ENCODE data around the gene PLCB4. TPM values are rescaled to one million over a fixed set of nuclear protein-coding genes. Genes with fewer than 3 reads are reported as not detected.

PLCB4 gene
- polyA plus RNA-seq, 3 donors = not detected

DNA sequence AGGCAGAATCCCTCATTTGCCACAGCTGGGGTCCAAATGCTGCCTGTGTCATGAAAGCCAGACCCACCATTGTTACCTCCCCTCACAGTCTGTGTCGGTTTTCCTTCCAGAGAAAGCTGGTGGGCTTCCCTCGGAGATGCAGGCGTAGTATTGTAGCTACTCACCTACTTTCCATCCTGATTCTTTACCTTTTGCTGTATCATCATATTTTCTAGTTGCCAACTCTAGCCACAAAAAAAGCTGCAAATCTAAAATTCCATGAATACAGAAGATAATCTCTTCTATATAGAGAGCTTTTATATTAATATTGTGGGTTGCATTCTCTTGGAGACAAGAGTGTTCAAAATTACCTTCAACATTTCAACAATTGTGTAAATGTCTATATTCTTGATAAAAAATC is 347.5 kb downstream of the PLCB4 start:
- intact Hi-C loops (cut with micrococcal nuclease) = no loop called here
- H3K4me2 ChIP-seq (replicated peaks; ENCODE audit: extremely low read depth, low read length, poor library complexity, severe bottlenecking) = no peak overlapping the region
- H3K4me1 ChIP-seq (ENCODE audit: control insufficient read depth in 1 of 2, insufficient read depth in 2 of 2, low read length in 2 of 2) = no peaks in the 10 kb centered on the region
- no peaks in the 10 kb centered on the region for H3K9me3 ChIP-seq (replicated peaks in 1 of 2; ENCODE audit: control insufficient read depth in 1 of 2, insufficient read depth in 1 of 2, low read length in 2 of 2)
- H3K9ac ChIP-seq (ENCODE audit: insufficient read depth, low read length, poor library complexity, severe bottlenecking) = no peak overlapping the region
- H3K4me3 ChIP-seq (replicated peaks in 1 of 3; ENCODE audit: low read depth in 2 of 3, low read length in 3 of 3) = no peak overlapping the region
- Mint-ChIP-seq H3K4me3 (no peak overlapping the region), H3K27ac (no peak overlapping the region), H3K27me3 (ENCODE audit: low read depth in 3 of 3) (peaks cover 0 to 4% (median 2%) of the 10 kb centered on the region in 3 donors), H3K9me3 (no peaks in the 10 kb centered on the region), H3K4me1 (no peaks in the 10 kb centered on the region), H3K36me3 (no peaks in the 10 kb centered on the region)
- TF ChIP-seq, protein P1, sequence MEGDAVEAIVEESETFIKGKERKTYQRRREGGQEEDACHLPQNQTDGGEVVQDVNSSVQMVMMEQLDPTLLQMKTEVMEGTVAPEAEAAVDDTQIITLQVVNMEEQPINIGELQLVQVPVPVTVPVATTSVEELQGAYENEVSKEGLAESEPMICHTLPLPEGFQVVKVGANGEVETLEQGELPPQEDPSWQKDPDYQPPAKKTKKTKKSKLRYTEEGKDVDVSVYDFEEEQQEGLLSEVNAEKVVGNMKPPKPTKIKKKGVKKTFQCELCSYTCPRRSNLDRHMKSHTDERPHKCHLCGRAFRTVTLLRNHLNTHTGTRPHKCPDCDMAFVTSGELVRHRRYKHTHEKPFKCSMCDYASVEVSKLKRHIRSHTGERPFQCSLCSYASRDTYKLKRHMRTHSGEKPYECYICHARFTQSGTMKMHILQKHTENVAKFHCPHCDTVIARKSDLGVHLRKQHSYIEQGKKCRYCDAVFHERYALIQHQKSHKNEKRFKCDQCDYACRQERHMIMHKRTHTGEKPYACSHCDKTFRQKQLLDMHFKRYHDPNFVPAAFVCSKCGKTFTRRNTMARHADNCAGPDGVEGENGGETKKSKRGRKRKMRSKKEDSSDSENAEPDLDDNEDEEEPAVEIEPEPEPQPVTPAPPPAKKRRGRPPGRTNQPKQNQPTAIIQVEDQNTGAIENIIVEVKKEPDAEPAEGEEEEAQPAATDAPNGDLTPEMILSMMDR (IDR thresholded peaks at IDR 0.05) = no peak
- no peaks in the 10 kb centered on the region for H3K79me2 ChIP-seq (ENCODE audit: insufficient read depth, low read length)
- no peak overlapping the region for H3K27ac ChIP-seq (ENCODE audit: low read depth in 1 of 2, low read length in 2 of 2)
- no peaks in the 10 kb centered on the region for H3K27me3 ChIP-seq (ENCODE audit: control insufficient read depth in 2 of 2, insufficient read depth in 2 of 2, low read length in 2 of 2)
- H3K36me3 ChIP-seq (replicated peaks in 1 of 2; ENCODE audit: control insufficient read depth in 1 of 2, insufficient read depth in 2 of 2, low read length in 2 of 2) = no peaks in the 10 kb centered on the region
- 93% methylated on average over 3 of the region's 3 CpGs for WGBS (ENCODE audit: insufficient coverage)
- no peak for DNase-seq
- no peak overlapping the region for H2AFZ ChIP-seq (ENCODE audit: insufficient read depth, low read depth, low read length, poor library complexity, severe bottlenecking)
- H4K20me1 ChIP-seq (ENCODE audit: insufficient read depth, low read length) = no peaks in the 10 kb centered on the region

DNA sequence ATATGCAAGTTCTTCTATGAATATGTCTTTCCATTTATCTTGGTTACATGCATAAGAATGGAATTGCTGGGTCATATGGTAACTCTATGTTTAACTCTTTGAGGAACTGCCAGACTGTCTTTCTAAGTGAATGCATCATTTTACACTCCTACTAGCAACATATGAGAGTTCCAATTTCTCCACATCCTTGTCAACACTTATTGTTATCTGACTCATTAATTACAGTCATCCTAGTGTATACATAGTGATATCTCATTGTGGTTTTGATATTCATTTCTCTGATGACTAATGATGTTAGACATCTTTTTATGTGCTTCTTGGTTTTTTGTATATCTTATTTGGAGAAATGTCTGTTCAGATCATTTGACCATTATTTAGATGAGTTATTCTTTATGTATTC is 348.8 kb downstream of the PLCB4 start:
- no peaks in the 10 kb centered on the region for H3K9me3 ChIP-seq (replicated peaks in 1 of 2; ENCODE audit: control insufficient read depth in 1 of 2, insufficient read depth in 1 of 2, low read length in 2 of 2)
- Mint-ChIP-seq H3K36me3 (no peaks in the 10 kb centered on the region), H3K27me3 (ENCODE audit: low read depth in 3 of 3) (peaks cover 0 to 4% (median 0%) of the 10 kb centered on the region in 3 donors), H3K4me1 (no peaks in the 10 kb centered on the region), H3K4me3 (no peak overlapping the region), H3K9me3 (no peaks in the 10 kb centered on the region), H3K27ac (no peak overlapping the region)
- H3K36me3 ChIP-seq (replicated peaks in 1 of 2; ENCODE audit: control insufficient read depth in 1 of 2, insufficient read depth in 2 of 2, low read length in 2 of 2) = no peaks in the 10 kb centered on the region
- DNase-seq = no peak
- H3K9ac ChIP-seq (ENCODE audit: insufficient read depth, low read length, poor library complexity, severe bottlenecking) = no peak overlapping the region
- no peaks in the 10 kb centered on the region for H4K20me1 ChIP-seq (ENCODE audit: insufficient read depth, low read length)
- H3K27me3 ChIP-seq (ENCODE audit: control insufficient read depth in 2 of 2, insufficient read depth in 2 of 2, low read length in 2 of 2) = no peaks in the 10 kb centered on the region
- H3K4me1 ChIP-seq (ENCODE audit: control insufficient read depth in 1 of 2, insufficient read depth in 2 of 2, low read length in 2 of 2) = no peaks in the 10 kb centered on the region
- no peaks in the 10 kb centered on the region for H3K79me2 ChIP-seq (ENCODE audit: insufficient read depth, low read length)
- H3K27ac ChIP-seq (ENCODE audit: low read depth in 1 of 2, low read length in 2 of 2) = no peak overlapping the region
- intact Hi-C loops (cut with micrococcal nuclease) = no loop called here
- H3K4me3 ChIP-seq (replicated peaks in 1 of 3; ENCODE audit: low read depth in 2 of 3, low read length in 3 of 3) = no peak overlapping the region
- TF ChIP-seq, protein P1 (IDR thresholded peaks at IDR 0.05) = no peak
- no peak overlapping the region for H3K4me2 ChIP-seq (replicated peaks; ENCODE audit: extremely low read depth, low read length, poor library complexity, severe bottlenecking)
- no peak overlapping the region for H2AFZ ChIP-seq (ENCODE audit: insufficient read depth, low read depth, low read length, poor library complexity, severe bottlenecking)

Measured in CD14-positive monocyte (primary cell).